G401.6 (cell line): ENCODE measurements around the gene SOX21.
"Not testable (repeated sequence)": the region's sequence is repeated elsewhere in the genome, so short reads cannot be mapped to it uniquely, and the experiment has no call there.

Experiments
- FAIRE-seq: peaks from 2 replicates; lab custom pipeline; 2012; peaks lifted over from hg19 to GRCh38; lab: Jason Lieb, UNC

The SOX21 gene

GRCh38 chr13:94712287-94712811, at the start of gene SOX21:
Gene SOX21, minus strand, starts transcription at chr13:94712545. Its CDS starts 496 bp downstream, at chr13:94712049.
- no peak for FAIRE-seq

GRCh38 chr13:94761407-94761806, 49.1 kb upstream of the SOX21 start:
- FAIRE-seq: no peak

GRCh38 chr13:94759120-94759728, 46.9 kb upstream of the SOX21 start:
- no peak for FAIRE-seq

GRCh38 chr13:94758436-94758960, 46.2 kb upstream of the SOX21 start:
- FAIRE-seq: no peak

GRCh38 chr13:94753327-94753726, 41.0 kb upstream of the SOX21 start:
- FAIRE-seq: no peak

- no peak for FAIRE-seq
Observed at GRCh38 chr13:94749162-94749561, 36.8 kb upstream of the SOX21 start.

GRCh38 chr13:94739235-94739634, 26.9 kb upstream of the SOX21 start:
- FAIRE-seq: no peak

GRCh38 chr13:94731028-94731427, 18.7 kb upstream of the SOX21 start:
- no peak for FAIRE-seq

GRCh38 chr13:94729941-94730340, 17.6 kb upstream of the SOX21 start:
- FAIRE-seq: not testable (repeated sequence)

- no peak for FAIRE-seq
Observed at GRCh38 chr13:94726425-94726824, 14.1 kb upstream of the SOX21 start.

GRCh38 chr13:94722609-94723345, 10.4 kb upstream of the SOX21 start:
- no peak for FAIRE-seq

GRCh38 chr13:94718697-94719096, 6.4 kb upstream of the SOX21 start:
- FAIRE-seq: not testable (repeated sequence)

- no peak for FAIRE-seq
Observed at GRCh38 chr13:94717916-94718315, 5.6 kb upstream of the SOX21 start.

GRCh38 chr13:94716016-94716415, 3.7 kb upstream of the SOX21 start:
- no peak for FAIRE-seq

- FAIRE-seq: no peak
Observed at GRCh38 chr13:94713561-94714182, 1.3 kb upstream of the SOX21 start.

GRCh38 chr13:94712812-94713560, 641 bp upstream of the SOX21 start:
- no peak for FAIRE-seq

GRCh38 chr13:94711561-94712286, 621 bp downstream of the SOX21 start:
- no peak for FAIRE-seq

- no peak for FAIRE-seq
Observed at GRCh38 chr13:94710881-94711560, 1.3 kb downstream of the SOX21 start.

- FAIRE-seq: no peak
Observed at GRCh38 chr13:94710065-94710781, 2.1 kb downstream of the SOX21 start.
